Mucosa of stomach (tissue), 1 donor: ENCODE results near the gene MSANTD1.

ENCODE experiments used
- H3K27me3 ChIP-seq: one replicate; pipeline ENCODE4 v1.7.0; 2013; ENCODE audit warnings: mild to moderate bottlenecking, low read length; ENCODE audit not compliant: control insufficient read depth, insufficient read depth
- H3K36me3 ChIP-seq: one replicate; pipeline ENCODE4 v1.7.0; 2013; ENCODE audit warnings: low read length; ENCODE audit not compliant: control insufficient read depth, insufficient read depth
- H3K4me1 ChIP-seq: one replicate; pipeline ENCODE4 v1.7.0; 2013; ENCODE audit warnings: mild to moderate bottlenecking, low read length; ENCODE audit not compliant: control insufficient read depth, insufficient read depth
- H3K4me3 ChIP-seq: one replicate; pipeline ENCODE4 v1.7.0; 2013; ENCODE audit warnings: low read length
- H3K9ac ChIP-seq: one replicate; pipeline ENCODE4 v1.7.0; 2013; ENCODE audit warnings: mild to moderate bottlenecking, low read length, moderate library complexity
- H3K9me3 ChIP-seq: one replicate; pipeline ENCODE4 v1.7.0; 2013; ENCODE audit warnings: mild to moderate bottlenecking, low read length, moderate library complexity; ENCODE audit not compliant: control insufficient read depth
- donor health status: Pancreatic carcinoma.

The MSANTD1 gene

GRCh38 chr4:3219761-3220475 lies 29.0 kb upstream of the MSANTD1 start:
- Histone ChIP-seq H3K4me1 (no peaks in the 10 kb centered on the region), H3K9me3 (no peaks in the 10 kb centered on the region), H3K36me3 (peaks cover 27% of the 10 kb centered on the region), H3K9ac (no peak overlapping the region), H3K27me3 (no peaks in the 10 kb centered on the region), H3K4me3 (no peak overlapping the region)

DNA sequence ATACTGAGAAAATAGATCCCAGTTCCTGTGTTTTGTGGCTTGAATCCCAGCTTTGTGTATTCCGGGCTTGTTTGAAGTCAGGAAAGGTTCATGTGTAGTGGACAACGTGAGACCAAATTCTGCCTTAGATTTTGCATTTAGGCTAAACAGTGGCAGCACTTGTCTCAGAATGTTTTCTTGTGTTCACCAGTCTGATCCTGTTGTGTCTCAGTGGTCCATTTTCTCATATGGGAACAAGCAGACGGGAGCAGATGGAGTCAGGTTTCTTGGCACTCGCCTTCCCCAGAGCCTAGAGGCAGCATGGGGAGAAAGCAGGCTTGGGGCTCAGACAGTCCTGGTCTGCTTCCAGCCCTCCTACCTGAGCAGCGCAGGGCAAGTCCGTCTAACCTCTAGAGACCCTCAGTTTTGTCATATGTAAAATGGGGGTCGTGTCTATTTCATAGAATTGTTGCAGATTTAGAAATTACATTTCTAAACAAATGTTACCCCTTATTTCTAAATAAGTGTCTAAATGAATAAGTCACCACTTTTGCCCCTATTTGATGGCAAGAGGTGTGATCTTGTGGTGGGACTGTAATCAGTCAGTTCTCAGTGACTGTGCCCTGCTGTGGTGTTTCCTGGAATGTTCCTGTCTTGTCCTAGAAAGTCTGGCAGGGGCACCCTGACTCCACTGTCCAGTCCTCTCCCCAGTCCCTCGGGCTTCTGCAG lies 28.3 kb upstream of the MSANTD1 start:
- no peak overlapping the region for H3K9ac ChIP-seq
- H3K9me3 ChIP-seq: no peaks in the 10 kb centered on the region
- peaks cover 26% of the 10 kb centered on the region for H3K36me3 ChIP-seq

GRCh38 chr4:3221184-3221494 lies 27.8 kb upstream of the MSANTD1 start:
- H3K4me3 ChIP-seq: no peak overlapping the region
- peaks cover 21% of the 10 kb centered on the region for H3K36me3 ChIP-seq
- H3K27me3 ChIP-seq: no peaks in the 10 kb centered on the region
- no peak overlapping the region for H3K9ac ChIP-seq
- no peaks in the 10 kb centered on the region for H3K4me1 ChIP-seq
- no peaks in the 10 kb centered on the region for H3K9me3 ChIP-seq

More for the DNA sequence above, 28.3 kb upstream of the MSANTD1 start:
- H3K4me3 ChIP-seq: no peak overlapping the region
- H3K27me3 ChIP-seq: no peaks in the 10 kb centered on the region
- H3K4me1 ChIP-seq: no peaks in the 10 kb centered on the region

DNA sequence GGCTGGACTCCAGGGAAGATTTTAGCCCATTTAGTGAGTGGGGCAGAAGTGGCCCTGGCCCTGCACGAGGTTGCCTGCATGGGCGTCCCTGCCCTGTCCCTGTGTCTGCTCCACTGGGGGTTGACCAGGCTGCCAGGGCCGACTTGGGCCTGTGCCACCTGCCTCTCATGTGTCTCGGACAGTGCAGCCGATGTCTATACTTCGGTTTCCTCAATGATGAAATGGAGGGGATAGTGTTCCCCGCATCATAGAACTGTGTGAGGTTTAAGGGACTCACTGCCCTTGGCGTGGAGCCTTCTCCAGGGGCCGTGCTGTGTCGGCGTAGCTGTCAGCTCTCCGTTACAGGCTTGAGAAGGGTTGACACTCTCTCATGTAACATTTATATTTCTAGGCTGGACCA lies 27.0 kb upstream of the MSANTD1 start:
- Histone ChIP-seq H3K36me3 (peaks cover 18% of the 10 kb centered on the region), H3K9me3 (no peaks in the 10 kb centered on the region), H3K4me3 (no peak overlapping the region), H3K27me3 (no peaks in the 10 kb centered on the region), H3K4me1 (no peaks in the 10 kb centered on the region), H3K9ac (no peak overlapping the region)

DNA sequence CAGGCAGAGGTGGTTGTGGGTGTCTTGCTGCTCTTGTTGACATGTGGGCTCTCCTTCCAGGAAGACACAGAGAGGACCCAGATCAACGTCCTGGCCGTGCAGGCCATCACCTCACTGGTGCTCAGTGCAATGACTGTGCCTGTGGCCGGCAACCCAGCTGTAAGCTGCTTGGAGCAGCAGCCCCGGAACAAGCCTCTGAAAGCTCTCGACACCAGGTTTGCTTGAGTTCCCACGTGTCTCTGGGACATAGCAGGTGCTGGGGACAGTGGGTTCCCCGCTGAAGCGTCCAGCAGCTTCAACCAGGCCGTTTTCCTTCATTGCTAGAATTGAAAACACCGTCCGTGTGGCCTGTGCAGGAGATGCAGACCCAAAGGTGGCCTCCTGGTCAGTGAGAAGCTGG lies 25.6 kb upstream of the MSANTD1 start:
- no peaks in the 10 kb centered on the region for H3K9me3 ChIP-seq
- no peaks in the 10 kb centered on the region for H3K27me3 ChIP-seq
- H3K36me3 ChIP-seq: peaks cover 10% of the 10 kb centered on the region
- H3K4me1 ChIP-seq: no peaks in the 10 kb centered on the region
- H3K4me3 ChIP-seq: no peak overlapping the region
- no peak overlapping the region for H3K9ac ChIP-seq

GRCh38 chr4:3223956-3224748 lies 24.8 kb upstream of the MSANTD1 start:
- H3K9ac ChIP-seq: no peak overlapping the region
- H3K27me3 ChIP-seq: no peaks in the 10 kb centered on the region
- H3K9me3 ChIP-seq: no peaks in the 10 kb centered on the region
- no peak overlapping the region for H3K4me3 ChIP-seq
- peaks cover 15% of the 10 kb centered on the region for H3K36me3 ChIP-seq
- no peaks in the 10 kb centered on the region for H3K4me1 ChIP-seq

DNA sequence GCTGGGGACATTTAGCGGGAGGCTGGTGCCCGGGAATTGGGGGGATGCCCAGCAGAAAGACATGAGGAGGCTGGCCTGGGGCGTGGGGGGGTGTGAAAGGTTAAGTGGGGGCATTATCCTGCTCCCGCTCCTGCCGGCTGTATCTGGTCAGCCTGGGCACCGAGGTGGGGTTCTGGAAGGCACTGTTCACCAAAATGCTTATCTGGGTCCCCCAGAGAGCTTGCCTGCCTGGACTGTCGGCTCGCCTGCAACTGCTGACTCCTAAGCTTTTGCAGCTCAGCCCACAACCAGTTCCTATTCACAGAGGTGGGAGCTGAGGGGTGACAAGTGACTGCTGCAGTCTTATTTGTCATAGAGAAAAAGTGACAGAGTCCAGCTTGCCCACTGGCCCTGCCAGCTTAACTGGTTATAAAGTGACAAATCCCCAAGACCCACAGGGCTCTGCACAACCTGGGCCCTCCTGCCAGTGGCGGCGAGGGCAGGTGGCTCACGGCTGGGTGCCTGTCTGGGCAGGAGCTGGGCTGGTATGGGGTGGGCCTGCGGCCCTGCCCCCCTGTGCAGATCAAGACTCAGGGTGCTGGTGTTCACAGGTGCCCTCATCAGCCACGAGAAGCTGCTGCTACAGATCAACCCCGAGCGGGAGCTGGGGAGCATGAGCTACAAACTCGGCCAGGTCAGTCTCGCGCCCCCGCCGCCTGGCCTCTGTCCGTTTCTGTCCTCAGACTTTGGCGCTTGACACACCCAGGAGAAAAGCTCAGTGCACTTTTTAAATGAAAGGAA lies 23.7 kb upstream of the MSANTD1 start:
- Histone ChIP-seq H3K9me3 (no peaks in the 10 kb centered on the region), H3K36me3 (peaks cover 22% of the 10 kb centered on the region), H3K9ac (no peak overlapping the region), H3K4me1 (no peaks in the 10 kb centered on the region), H3K27me3 (no peaks in the 10 kb centered on the region), H3K4me3 (no peak overlapping the region)

DNA sequence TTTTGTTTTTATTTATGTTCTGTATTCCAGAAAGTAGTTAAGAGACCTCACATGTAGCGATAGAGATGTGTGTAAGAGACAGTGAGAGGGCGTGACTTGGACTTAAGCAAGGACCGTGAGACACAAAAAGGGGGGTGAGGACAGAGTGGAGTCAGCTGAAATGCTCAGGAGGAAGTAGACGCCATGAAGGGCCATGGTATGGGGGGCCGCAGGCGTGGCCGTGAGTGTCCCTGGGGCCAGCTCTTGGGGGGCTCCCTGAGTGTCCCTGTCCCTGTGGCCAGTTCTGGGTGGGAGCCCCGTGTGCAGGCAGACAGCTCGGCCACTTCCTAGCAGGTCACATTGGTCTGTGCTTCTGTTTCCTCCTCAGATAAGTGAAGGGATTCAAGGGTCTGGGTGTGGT lies 23.0 kb upstream of the MSANTD1 start:
- Histone ChIP-seq H3K36me3 (peaks cover 22% of the 10 kb centered on the region), H3K4me3 (no peak overlapping the region), H3K4me1 (no peaks in the 10 kb centered on the region), H3K9me3 (no peaks in the 10 kb centered on the region), H3K27me3 (no peaks in the 10 kb centered on the region), H3K9ac (no peak overlapping the region)

GRCh38 chr4:3226467-3226866 lies 22.5 kb upstream of the MSANTD1 start:
- Histone ChIP-seq H3K36me3 (peaks cover 22% of the 10 kb centered on the region), H3K9me3 (no peaks in the 10 kb centered on the region), H3K9ac (no peak overlapping the region), H3K4me3 (no peak overlapping the region), H3K4me1 (no peaks in the 10 kb centered on the region), H3K27me3 (no peaks in the 10 kb centered on the region)

DNA sequence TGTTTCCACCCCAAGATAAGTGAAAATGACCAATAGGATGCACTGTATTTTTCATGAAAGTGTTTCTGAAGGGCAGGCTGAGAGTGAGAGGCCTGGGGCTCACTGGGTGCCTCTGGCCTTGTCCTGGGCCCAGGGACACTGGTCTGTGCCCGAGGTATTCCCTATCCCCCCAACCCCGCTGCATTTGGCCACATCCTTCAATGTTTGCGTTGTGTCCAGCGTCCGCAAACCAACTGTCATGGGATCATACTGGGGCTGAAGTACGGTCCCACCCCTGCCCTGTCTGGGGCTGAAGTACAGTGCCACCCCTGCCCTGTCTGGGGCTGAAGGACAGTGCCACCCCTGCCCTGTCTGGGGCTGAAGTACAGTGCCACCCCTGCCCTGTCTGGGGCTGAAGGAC lies 22.0 kb upstream of the MSANTD1 start:
- H3K27me3 ChIP-seq: no peaks in the 10 kb centered on the region
- H3K9me3 ChIP-seq: no peaks in the 10 kb centered on the region
- no peaks in the 10 kb centered on the region for H3K4me1 ChIP-seq
- H3K4me3 ChIP-seq: no peak overlapping the region
- H3K36me3 ChIP-seq: peaks cover 22% of the 10 kb centered on the region
- H3K9ac ChIP-seq: no peak overlapping the region

DNA sequence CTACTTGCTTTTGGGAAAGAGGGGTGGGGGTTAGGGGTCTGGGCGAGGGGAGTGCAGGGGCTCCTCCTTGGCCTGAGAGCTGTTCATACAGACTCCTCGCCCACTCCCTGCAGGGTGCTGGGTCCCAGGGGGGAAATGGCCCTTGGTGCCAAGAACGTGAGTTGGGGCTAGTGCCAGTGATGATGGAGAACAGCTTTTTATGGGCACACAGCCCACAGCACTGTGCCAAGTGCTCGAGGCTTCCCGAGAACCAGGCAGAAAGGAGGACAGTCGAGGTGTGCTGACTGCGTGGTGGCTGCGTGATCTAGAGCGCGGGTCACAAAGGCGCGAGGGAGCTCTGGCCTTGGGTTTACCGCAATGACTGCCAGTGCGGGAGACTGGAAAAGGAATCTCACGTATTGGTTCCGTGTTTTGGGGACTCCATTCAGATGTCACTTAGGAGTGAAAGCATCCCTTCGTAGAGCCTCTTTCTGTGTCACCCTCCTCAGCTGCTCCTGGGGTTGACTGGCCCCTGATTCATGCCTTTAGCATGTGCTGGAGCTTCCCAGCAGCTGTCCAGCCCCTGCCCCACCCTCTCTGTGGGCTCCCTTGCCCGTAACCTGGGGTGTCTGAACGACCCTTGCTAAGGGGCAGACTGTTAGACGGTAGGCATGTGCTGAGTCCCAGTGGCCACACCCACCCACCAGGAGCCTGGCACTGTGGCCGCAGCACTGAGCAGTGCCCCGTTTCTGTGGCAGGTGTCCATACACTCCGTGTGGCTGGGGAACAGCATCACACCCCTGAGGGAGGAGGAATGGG lies 20.9 kb upstream of the MSANTD1 start:
- Histone ChIP-seq H3K27me3 (no peaks in the 10 kb centered on the region), H3K4me1 (no peaks in the 10 kb centered on the region), H3K4me3 (no peak overlapping the region), H3K36me3 (peaks cover 22% of the 10 kb centered on the region), H3K9me3 (no peaks in the 10 kb centered on the region), H3K9ac (no peak overlapping the region)
